DOHH2 (cell line): ENCODE results near the gene NEK10.
A peak's percentile ranks its signal among the peaks of the same experiment; 100 is the strongest.

Experiments used
- H3F3A ChIP-seq: fragments of 200-600 bp; sonication (generic), shearing (Covaris generic); 2 replicates; pipeline ENCODE4 v1.6.0; 2016; ENCODE audit warnings: antibody characterized with exemption, mild to moderate bottlenecking; ENCODE audit not compliant: control insufficient read depth, insufficient read depth
- H3K27ac ChIP-seq: fragments of 200-600 bp; sonication (generic); 2 replicates; pipeline ENCODE4 v1.5.1; 2014; ENCODE audit warnings: low read depth, mild to moderate bottlenecking, low read length, moderate library complexity
- H3K27me3 ChIP-seq: fragments of 200-600 bp; sonication (generic); 2 replicates; pipeline ENCODE4 v1.6.1; 2014; ENCODE audit warnings: mild to moderate bottlenecking, low read length, mixed read lengths; ENCODE audit not compliant: control insufficient read depth
- H3K36me3 ChIP-seq: fragments of 200-600 bp; sonication (generic); 2 replicates; pipeline ENCODE4 v1.6.1; 2014; ENCODE audit warnings: mild to moderate bottlenecking, low read length, moderate library complexity, mixed read lengths; ENCODE audit not compliant: control insufficient read depth
- H3K4me1 ChIP-seq: fragments of 200-600 bp; sonication (generic); 2 replicates; pipeline ENCODE4 v1.6.1; 2014; ENCODE audit warnings: mild to moderate bottlenecking, low read length, mixed read lengths; ENCODE audit not compliant: control insufficient read depth
- H3K4me2 ChIP-seq: fragments of 200-600 bp; sonication (generic); 2 replicates; pipeline ENCODE4 v1.6.0; 2014; ENCODE audit warnings: mild to moderate bottlenecking, low read length, moderate library complexity
- H3K4me3 ChIP-seq: fragments of 200-600 bp; sonication (generic); 2 replicates; pipeline ENCODE4 v1.5.1; 2014; ENCODE audit warnings: mild to moderate bottlenecking, low read length, mixed read lengths
- H3K79me2 ChIP-seq: fragments of 200-600 bp; sonication (generic); 2 replicates; pipeline ENCODE4 v1.6.1; 2014; ENCODE audit warnings: mild to moderate bottlenecking, low read length, mixed read lengths; ENCODE audit not compliant: control insufficient read depth
- H3K9me2 ChIP-seq: fragments of 200-600 bp; sonication (generic); replicated peaks from 2 replicates; pipeline ENCODE4 v1.6.1; 2014; ENCODE audit warnings: mild to moderate bottlenecking, low read length, mixed read lengths; ENCODE audit not compliant: control insufficient read depth
- H3K9me3 ChIP-seq: fragments of 200-600 bp; sonication (generic); 2 replicates; pipeline ENCODE4 v1.6.1; 2014; ENCODE audit warnings: antibody characterized with exemption, low read length, mixed read lengths; ENCODE audit not compliant: control insufficient read depth, insufficient read depth
- H4K20me1 ChIP-seq: fragments of 200-600 bp; sonication (generic); 2 replicates; pipeline ENCODE4 v1.6.0; 2014; ENCODE audit warnings: low read depth, mild to moderate bottlenecking, antibody characterized with exemption, low read length, moderate library complexity; ENCODE audit not compliant: control insufficient read depth, insufficient read depth
- CTCF ChIP-seq: fragments of 200-600 bp; sonication (generic); IDR thresholded peaks from one replicate; pipeline ENCODE4 v1.5.1; 2014; ENCODE audit warnings: antibody characterized with exemption, mild to moderate bottlenecking, low read depth, low read length; ENCODE audit not compliant: poor library complexity, severe bottlenecking
- EZH2phosphoT487 ChIP-seq: fragments of 200-600 bp; sonication (generic); IDR thresholded peaks from 2 replicates; pipeline ENCODE4 v1.6.1; 2017; ENCODE audit warnings: borderline replicate concordance, mild to moderate bottlenecking, antibody characterized with exemption, low read length, moderate library complexity, mixed read lengths

NEK10 gene

GRCh38 chr3:27325419-27325818 lies 43.8 kb downstream of the NEK10 start:
- no peaks in the 10 kb centered on the region for H3K36me3 ChIP-seq
- no peak overlapping the region for H3K4me2 ChIP-seq
- TF ChIP-seq EZH2phosphoT487 (no peak), CTCF (peak; percentile 26)
- no peaks in the 10 kb centered on the region; the same call in 1 of the 2 replicates for H3K9me3 ChIP-seq
- no peaks in the 10 kb centered on the region for H3K9me2 ChIP-seq
- no peaks in the 10 kb centered on the region for H4K20me1 ChIP-seq
- no peaks in the 10 kb centered on the region for H3K4me1 ChIP-seq
- H3K27ac ChIP-seq: no peak overlapping the region
- no peaks in the 10 kb centered on the region for H3K79me2 ChIP-seq
- H3K27me3 ChIP-seq: no peaks in the 10 kb centered on the region
- no peaks in the 10 kb centered on the region for H3F3A ChIP-seq
- H3K4me3 ChIP-seq: no peak overlapping the region

- Histone ChIP-seq H3K4me2 (no peak overlapping the region), H3K9me3 (no peaks in the 10 kb centered on the region; the same call in 1 of the 2 replicates), H3K4me1 (no peaks in the 10 kb centered on the region), H3K79me2 (no peaks in the 10 kb centered on the region), H3K27me3 (no peaks in the 10 kb centered on the region), H3K4me3 (no peak overlapping the region), H4K20me1 (no peaks in the 10 kb centered on the region), H3K36me3 (no peaks in the 10 kb centered on the region), H3K27ac (no peak overlapping the region), H3F3A (no peaks in the 10 kb centered on the region), H3K9me2 (no peaks in the 10 kb centered on the region)
- TF ChIP-seq CTCF (no peak), EZH2phosphoT487 (no peak)
Measured at GRCh38 chr3:27324686-27325085, 44.5 kb downstream of the NEK10 start.

GRCh38 chr3:27323087-27323570 lies 46.1 kb downstream of the NEK10 start:
- H3K27ac ChIP-seq: no peak overlapping the region
- H3K9me2 ChIP-seq: no peaks in the 10 kb centered on the region
- H4K20me1 ChIP-seq: no peaks in the 10 kb centered on the region
- H3K9me3 ChIP-seq: no peaks in the 10 kb centered on the region
- no peak overlapping the region for H3K4me3 ChIP-seq
- H3K79me2 ChIP-seq: no peaks in the 10 kb centered on the region
- no peak for TF ChIP-seq CTCF
- no peak for TF ChIP-seq EZH2phosphoT487
- no peak overlapping the region for H3K4me2 ChIP-seq
- no peaks in the 10 kb centered on the region for H3F3A ChIP-seq
- H3K36me3 ChIP-seq: no peaks in the 10 kb centered on the region
- H3K27me3 ChIP-seq: no peaks in the 10 kb centered on the region
- no peaks in the 10 kb centered on the region for H3K4me1 ChIP-seq

- H3K4me1 ChIP-seq: no peaks in the 10 kb centered on the region
- H3K4me2 ChIP-seq: no peak overlapping the region
- H3K4me3 ChIP-seq: no peak overlapping the region
- H3K79me2 ChIP-seq: no peaks in the 10 kb centered on the region
- no peaks in the 10 kb centered on the region for H3K9me2 ChIP-seq
- no peaks in the 10 kb centered on the region for H3K36me3 ChIP-seq
- no peaks in the 10 kb centered on the region for H3F3A ChIP-seq
- H3K27ac ChIP-seq: no peak overlapping the region
- H3K27me3 ChIP-seq: no peaks in the 10 kb centered on the region
- H3K9me3 ChIP-seq: no peaks in the 10 kb centered on the region
- H4K20me1 ChIP-seq: no peaks in the 10 kb centered on the region
- TF ChIP-seq EZH2phosphoT487 (no peak), CTCF (no peak)
Measured at GRCh38 chr3:27322634-27323033, 46.5 kb downstream of the NEK10 start.
